HEK293 (cell line): ENCODE measurements around the gene FUT8.

ENCODE experiments used
- HOXA7 ChIP-seq: sonication (generic); formaldehyde crosslinking; IDR thresholded peaks from 2 replicates; pipeline ENCODE4 v1.8.1; 2022; ENCODE audit warnings: missing genetic modification reagents, borderline replicate concordance
- SETDB1 ChIP-seq: IDR thresholded peaks from one replicate; pipeline ENCODE4 v1.6.1; 2017; ENCODE audit warnings: mild to moderate bottlenecking, low read length, moderate library complexity, mixed read lengths; ENCODE audit not compliant: insufficient read length
- YY1 ChIP-seq: fragments of 450-650 bp; formaldehyde crosslinking; IDR thresholded peaks from 2 replicates; pipeline ENCODE4 v1.5.1; 2018; ENCODE audit warnings: missing biosample characterization, missing genetic modification characterization
- ZBTB7A ChIP-seq: fragments of 450-650 bp; formaldehyde crosslinking; IDR thresholded peaks from 2 replicates; pipeline ENCODE4 v1.5.1; 2016; ENCODE audit warnings: low read depth, missing biosample characterization, missing genetic modification characterization
- ZSCAN16 ChIP-seq: fragments of 450-650 bp; formaldehyde crosslinking; IDR thresholded peaks from 2 replicates; pipeline ENCODE4 v1.5.1; 2016; ENCODE audit warnings: missing biosample characterization, missing genetic modification characterization
- TF ChIP-seq, protein P1 (sequence below): fragments of 450-650 bp; formaldehyde crosslinking; IDR thresholded peaks from 2 replicates; pipeline ENCODE4 v1.5.1; 2016; ENCODE audit warnings: missing biosample characterization, missing genetic modification characterization, borderline replicate concordance
- TF ChIP-seq, protein P2 (sequence below): fragments of 450-650 bp; formaldehyde crosslinking; IDR thresholded peaks from 2 replicates; pipeline ENCODE4 v1.5.1; 2016; ENCODE audit warnings: missing biosample characterization, missing genetic modification characterization
- TF ChIP-seq, protein P3 (sequence below): fragments of 450-650 bp; formaldehyde crosslinking; conservative IDR thresholded peaks from 2 replicates; pipeline ENCODE4 v1.5.1; 2016; ENCODE audit warnings: low read depth, missing biosample characterization, missing genetic modification characterization

DNA sequence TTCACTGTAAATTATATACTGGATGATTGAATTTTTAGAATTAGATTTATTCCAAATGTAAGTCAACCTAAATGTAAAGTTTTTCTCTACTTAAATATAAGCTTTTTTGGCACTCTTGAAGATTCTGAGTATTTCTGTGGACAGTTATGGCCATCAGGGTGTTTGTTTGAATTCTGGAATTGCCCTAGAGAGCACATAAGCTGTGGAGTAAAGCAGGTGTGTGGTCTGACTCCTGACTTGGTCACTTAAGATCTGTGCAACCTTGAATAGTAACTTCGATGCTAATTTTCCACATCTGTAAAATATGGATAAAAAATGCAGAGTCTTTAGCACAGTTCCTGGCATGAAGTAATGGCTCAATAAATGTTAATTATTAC, 64.4 kb downstream of the FUT8 start:
- TF ChIP-seq, protein P1, sequence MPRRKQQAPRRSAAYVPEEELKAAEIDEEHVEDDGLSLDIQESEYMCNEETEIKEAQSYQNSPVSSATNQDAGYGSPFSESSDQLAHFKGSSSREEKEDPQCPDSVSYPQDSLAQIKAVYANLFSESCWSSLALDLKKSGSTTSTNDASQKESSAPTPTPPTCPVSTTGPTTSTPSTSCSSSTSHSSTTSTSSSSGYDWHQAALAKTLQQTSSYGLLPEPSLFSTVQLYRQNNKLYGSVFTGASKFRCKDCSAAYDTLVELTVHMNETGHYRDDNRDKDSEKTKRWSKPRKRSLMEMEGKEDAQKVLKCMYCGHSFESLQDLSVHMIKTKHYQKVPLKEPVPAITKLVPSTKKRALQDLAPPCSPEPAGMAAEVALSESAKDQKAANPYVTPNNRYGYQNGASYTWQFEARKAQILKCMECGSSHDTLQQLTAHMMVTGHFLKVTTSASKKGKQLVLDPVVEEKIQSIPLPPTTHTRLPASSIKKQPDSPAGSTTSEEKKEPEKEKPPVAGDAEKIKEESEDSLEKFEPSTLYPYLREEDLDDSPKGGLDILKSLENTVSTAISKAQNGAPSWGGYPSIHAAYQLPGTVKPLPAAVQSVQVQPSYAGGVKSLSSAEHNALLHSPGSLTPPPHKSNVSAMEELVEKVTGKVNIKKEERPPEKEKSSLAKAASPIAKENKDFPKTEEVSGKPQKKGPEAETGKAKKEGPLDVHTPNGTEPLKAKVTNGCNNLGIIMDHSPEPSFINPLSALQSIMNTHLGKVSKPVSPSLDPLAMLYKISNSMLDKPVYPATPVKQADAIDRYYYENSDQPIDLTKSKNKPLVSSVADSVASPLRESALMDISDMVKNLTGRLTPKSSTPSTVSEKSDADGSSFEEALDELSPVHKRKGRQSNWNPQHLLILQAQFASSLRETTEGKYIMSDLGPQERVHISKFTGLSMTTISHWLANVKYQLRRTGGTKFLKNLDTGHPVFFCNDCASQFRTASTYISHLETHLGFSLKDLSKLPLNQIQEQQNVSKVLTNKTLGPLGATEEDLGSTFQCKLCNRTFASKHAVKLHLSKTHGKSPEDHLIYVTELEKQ (tag by site-specific recombination) = no peak
- TF ChIP-seq, protein P2, sequence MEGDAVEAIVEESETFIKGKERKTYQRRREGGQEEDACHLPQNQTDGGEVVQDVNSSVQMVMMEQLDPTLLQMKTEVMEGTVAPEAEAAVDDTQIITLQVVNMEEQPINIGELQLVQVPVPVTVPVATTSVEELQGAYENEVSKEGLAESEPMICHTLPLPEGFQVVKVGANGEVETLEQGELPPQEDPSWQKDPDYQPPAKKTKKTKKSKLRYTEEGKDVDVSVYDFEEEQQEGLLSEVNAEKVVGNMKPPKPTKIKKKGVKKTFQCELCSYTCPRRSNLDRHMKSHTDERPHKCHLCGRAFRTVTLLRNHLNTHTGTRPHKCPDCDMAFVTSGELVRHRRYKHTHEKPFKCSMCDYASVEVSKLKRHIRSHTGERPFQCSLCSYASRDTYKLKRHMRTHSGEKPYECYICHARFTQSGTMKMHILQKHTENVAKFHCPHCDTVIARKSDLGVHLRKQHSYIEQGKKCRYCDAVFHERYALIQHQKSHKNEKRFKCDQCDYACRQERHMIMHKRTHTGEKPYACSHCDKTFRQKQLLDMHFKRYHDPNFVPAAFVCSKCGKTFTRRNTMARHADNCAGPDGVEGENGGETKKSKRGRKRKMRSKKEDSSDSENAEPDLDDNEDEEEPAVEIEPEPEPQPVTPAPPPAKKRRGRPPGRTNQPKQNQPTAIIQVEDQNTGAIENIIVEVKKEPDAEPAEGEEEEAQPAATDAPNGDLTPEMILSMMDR (tag by site-specific recombination) = no peak
- TF ChIP-seq HOXA7 (CRISPR knock-in tag) (no peak), YY1 (tag by site-specific recombination) (no peak), SETDB1 (no peak), ZBTB7A (tag by site-specific recombination) (no peak), ZSCAN16 (tag by site-specific recombination) (no peak)
- TF ChIP-seq, protein P3, sequence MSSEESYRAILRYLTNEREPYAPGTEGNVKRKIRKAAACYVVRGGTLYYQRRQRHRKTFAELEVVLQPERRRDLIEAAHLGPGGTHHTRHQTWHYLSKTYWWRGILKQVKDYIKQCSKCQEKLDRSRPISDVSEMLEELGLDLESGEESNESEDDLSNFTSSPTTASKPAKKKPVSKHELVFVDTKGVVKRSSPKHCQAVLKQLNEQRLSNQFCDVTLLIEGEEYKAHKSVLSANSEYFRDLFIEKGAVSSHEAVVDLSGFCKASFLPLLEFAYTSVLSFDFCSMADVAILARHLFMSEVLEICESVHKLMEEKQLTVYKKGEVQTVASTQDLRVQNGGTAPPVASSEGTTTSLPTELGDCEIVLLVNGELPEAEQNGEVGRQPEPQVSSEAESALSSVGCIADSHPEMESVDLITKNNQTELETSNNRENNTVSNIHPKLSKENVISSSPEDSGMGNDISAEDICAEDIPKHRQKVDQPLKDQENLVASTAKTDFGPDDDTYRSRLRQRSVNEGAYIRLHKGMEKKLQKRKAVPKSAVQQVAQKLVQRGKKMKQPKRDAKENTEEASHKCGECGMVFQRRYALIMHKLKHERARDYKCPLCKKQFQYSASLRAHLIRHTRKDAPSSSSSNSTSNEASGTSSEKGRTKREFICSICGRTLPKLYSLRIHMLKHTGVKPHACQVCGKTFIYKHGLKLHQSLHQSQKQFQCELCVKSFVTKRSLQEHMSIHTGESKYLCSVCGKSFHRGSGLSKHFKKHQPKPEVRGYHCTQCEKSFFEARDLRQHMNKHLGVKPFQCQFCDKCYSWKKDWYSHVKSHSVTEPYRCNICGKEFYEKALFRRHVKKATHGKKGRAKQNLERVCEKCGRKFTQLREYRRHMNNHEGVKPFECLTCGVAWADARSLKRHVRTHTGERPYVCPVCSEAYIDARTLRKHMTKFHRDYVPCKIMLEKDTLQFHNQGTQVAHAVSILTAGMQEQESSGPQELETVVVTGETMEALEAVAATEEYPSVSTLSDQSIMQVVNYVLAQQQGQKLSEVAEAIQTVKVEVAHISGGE (tag by site-specific recombination) = no peak
